Esophagus squamous epithelium (tissue), 5 donors: ENCODE results near the gene PDILT. TPM values are rescaled to one million over a fixed set of nuclear protein-coding genes. Genes with fewer than 3 reads are reported as not detected.

ENCODE experiments used
- DNase-seq: peaks from one replicate; lab custom pipeline; 2025; lab: John Stamatoyannopoulos, UW
- H3K27ac ChIP-seq, 4 donors: fragments of 200-600 bp; sonication (generic); one replicate each; pipeline ENCODE4 v1.5.1; 2016 to 2019; ENCODE audit warnings: mild to moderate bottlenecking in 1 of 4
- H3K27me3 ChIP-seq, 4 donors: fragments of 200-600 bp; sonication (generic); 1 replicate in 3 of 4; 2 replicates in 1 of 4; pipeline versions ENCODE4 v1.5.1 to v1.6.0; 2017 to 2021; ENCODE audit warnings: antibody characterized with exemption in 1 of 4
- H3K36me3 ChIP-seq, 3 donors: fragments of 200-600 bp; sonication (generic); one replicate each; pipeline ENCODE4 v1.5.1; 2016 to 2019
- H3K4me1 ChIP-seq, 3 donors: fragments of 200-600 bp; sonication (generic); one replicate each; pipeline ENCODE4 v1.5.1; 2017 to 2019
- H3K4me3 ChIP-seq, 4 donors: fragments of 200-600 bp; sonication (generic); 1 replicate in 3 of 4; 2 replicates in 1 of 4; pipeline ENCODE4 v1.5.1; 2016 to 2019; ENCODE audit warnings: mild to moderate bottlenecking in 2 of 4, moderate library complexity in 1 of 4
- H3K9me3 ChIP-seq, 3 donors: fragments of 200-600 bp; sonication (generic); one replicate each; pipeline ENCODE4 v1.5.1; 2016 to 2019
- POLR2A ChIP-seq, 4 donors: fragments of 450-650 bp; IDR thresholded peaks; one replicate each; pipeline ENCODE4 v1.6.1; 2017; ENCODE audit warnings: antibody characterized with exemption in 4 of 4, mild to moderate bottlenecking in 4 of 4, moderate library complexity in 3 of 4
- WGBS, 2 donors: methylation state at CpG; one replicate each; pipeline ENCODE4 v1.1.5; 2018; 5-methylcytosine and 5-hydroxymethylcytosine counted together
- intact Hi-C: fragments of 100-400 bp; cut with DNase I; formaldehyde crosslinking; loops from one replicate; pipeline ENCODE4 v1.15.0; 2022
- total RNA-seq, 4 donors: library from RNA; depleted of rRNA; stranded (reverse); fragments of >200 nt; gene quantifications; one replicate each; pipeline ENCODE4 v1.1.0, GENCODE V29; 2016
- TF ChIP-seq, protein P1 (sequence below), 6 experiments: fragments of 450-650 bp in 4 of 6; fragments of 200-600 bp in 2 of 6; sonication (generic) in 2 of 6; IDR thresholded peaks; one replicate each; pipeline ENCODE4 v1.5.1; 2016 to 2019; ENCODE audit warnings: antibody characterized with exemption in 6 of 6, mild to moderate bottlenecking in 4 of 6, moderate library complexity in 4 of 6
- donor health status: DM: yes; HTN: yes; CAD: no.

The PDILT gene
- total RNA-seq, 4 donors from 2014 or later, result not detected

GRCh38 chr16:20349615-20350014 is 54.9 kb downstream of the PDILT start:
- TF ChIP-seq POLR2A (IDR thresholded peaks at IDR 0.05), result no peak
- TF ChIP-seq, protein P1, sequence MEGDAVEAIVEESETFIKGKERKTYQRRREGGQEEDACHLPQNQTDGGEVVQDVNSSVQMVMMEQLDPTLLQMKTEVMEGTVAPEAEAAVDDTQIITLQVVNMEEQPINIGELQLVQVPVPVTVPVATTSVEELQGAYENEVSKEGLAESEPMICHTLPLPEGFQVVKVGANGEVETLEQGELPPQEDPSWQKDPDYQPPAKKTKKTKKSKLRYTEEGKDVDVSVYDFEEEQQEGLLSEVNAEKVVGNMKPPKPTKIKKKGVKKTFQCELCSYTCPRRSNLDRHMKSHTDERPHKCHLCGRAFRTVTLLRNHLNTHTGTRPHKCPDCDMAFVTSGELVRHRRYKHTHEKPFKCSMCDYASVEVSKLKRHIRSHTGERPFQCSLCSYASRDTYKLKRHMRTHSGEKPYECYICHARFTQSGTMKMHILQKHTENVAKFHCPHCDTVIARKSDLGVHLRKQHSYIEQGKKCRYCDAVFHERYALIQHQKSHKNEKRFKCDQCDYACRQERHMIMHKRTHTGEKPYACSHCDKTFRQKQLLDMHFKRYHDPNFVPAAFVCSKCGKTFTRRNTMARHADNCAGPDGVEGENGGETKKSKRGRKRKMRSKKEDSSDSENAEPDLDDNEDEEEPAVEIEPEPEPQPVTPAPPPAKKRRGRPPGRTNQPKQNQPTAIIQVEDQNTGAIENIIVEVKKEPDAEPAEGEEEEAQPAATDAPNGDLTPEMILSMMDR (IDR thresholded peaks at IDR 0.05), result no peak
- Histone ChIP-seq H3K4me3 (no peak overlapping the region), H3K36me3 (no peaks in the 10 kb centered on the region), H3K9me3 (no peaks in the 10 kb centered on the region), H3K27ac (no peak overlapping the region), H3K27me3 (peaks cover 0 to 30% (median 0%) of the 10 kb centered on the region in 4 donors), H3K4me1 (peaks cover 0 to 9% (median 0%) of the 10 kb centered on the region in 3 donors)
- intact Hi-C loops, result no loop called here
- WGBS, 2 donors, result 76 to 78% methylated on average over 6 of the region's 6 CpGs
- no peak for DNase-seq

DNA sequence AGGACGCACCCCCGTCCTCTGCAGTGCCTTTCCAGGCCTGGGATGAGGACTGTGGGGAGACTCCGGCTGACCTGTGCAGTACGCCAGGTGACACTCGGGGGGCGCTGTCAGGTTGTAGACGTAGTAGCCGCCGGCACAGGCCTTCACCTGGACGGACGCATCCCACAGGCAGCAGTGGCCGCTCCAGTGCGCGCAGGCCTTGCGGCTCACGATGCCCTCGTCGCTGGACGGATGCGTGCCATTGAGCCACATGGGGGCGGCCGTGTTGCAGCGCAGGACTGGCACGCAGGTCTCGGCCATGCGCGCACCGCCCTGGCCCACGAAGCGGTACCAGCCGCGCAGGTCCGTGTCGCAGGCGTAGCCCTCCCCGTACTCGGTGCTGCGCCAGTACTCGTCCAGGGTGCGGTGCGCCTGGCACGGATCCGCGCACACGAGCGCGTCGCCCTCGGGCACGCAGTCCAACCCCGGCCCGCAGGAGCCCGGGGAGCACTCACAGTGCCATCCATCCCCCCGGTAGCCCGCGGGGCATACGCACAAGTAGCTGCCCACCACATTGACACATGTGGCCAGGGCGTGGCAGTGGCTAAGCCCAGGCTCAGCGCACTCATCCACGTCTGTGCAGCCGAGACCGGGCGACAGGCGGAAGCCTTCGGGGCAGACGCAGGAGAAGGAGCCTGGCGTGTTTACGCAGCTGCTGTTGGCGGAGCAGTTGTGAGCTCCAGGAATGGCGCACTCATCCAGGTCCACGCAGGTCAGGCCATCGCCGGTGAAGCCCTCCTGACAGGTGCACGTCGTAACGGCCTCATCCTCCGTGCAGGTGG is 56.0 kb downstream of the PDILT start:
- no peak for DNase-seq
- intact Hi-C loops, result no loop called here
- no peak for TF ChIP-seq POLR2A (IDR thresholded peaks at IDR 0.05)
- TF ChIP-seq, protein P1 (IDR thresholded peaks at IDR 0.05), result no peak
- Histone ChIP-seq H3K36me3 (no peaks in the 10 kb centered on the region), H3K27me3 (peaks cover 0 to 30% (median 0%) of the 10 kb centered on the region in 4 donors), H3K4me1 (peaks cover 0 to 9% (median 0%) of the 10 kb centered on the region in 3 donors), H3K27ac (no peak overlapping the region), H3K9me3 (no peaks in the 10 kb centered on the region), H3K4me3 (no peak overlapping the region)
- WGBS, 2 donors, result 21 to 29% methylated on average over 9 to 40 of the region's 77 CpGs

DNA sequence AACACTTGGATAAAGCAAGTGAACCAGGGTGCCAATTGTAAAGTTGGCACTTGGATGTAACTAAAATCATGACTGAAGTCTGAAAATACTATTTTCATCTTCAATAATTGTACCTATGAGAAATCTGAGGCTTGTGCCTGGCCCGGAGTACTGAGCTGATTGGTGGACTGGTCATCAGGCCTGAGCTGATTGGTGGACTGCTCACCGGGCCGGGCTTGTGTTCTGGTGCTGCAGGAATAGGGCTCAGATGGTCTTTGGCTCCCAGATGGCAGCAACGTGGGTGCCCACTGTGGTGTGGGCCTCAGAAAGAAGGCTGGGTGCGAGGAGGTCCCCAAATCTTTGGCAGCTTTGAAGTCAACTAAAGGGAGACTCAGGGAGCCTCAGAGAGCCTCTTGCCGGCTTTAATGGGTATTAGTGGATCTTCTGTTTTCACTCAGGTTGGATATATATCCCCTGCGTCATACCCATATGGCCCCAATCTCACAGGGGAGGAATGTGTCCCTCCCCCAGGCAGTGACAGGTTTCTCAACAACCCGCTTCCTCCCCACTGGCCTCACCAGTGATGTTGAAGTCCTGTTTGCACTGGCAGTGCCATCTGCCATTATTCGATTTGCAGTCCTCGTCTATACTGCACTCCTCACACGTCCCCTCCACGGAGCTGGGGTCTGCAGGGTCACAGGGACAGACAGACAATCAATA is 56.7 kb downstream of the PDILT start:
- peaks cover 0 to 30% (median 0%) of the 10 kb centered on the region in 4 donors for H3K27me3 ChIP-seq
- 60 to 62% methylated on average over 9 to 11 of the region's 12 CpGs for WGBS, 2 donors
- no peak overlapping the region for H3K27ac ChIP-seq
- peaks cover 0 to 9% (median 0%) of the 10 kb centered on the region in 3 donors for H3K4me1 ChIP-seq
- H3K4me3 ChIP-seq, result no peak overlapping the region
- H3K9me3 ChIP-seq, result no peaks in the 10 kb centered on the region
- no peak for DNase-seq
- H3K36me3 ChIP-seq, result no peaks in the 10 kb centered on the region
- intact Hi-C loops, result no loop called here
- TF ChIP-seq POLR2A (IDR thresholded peaks at IDR 0.05), result no peak
- TF ChIP-seq, protein P1 (IDR thresholded peaks at IDR 0.05), result no peak

DNA sequence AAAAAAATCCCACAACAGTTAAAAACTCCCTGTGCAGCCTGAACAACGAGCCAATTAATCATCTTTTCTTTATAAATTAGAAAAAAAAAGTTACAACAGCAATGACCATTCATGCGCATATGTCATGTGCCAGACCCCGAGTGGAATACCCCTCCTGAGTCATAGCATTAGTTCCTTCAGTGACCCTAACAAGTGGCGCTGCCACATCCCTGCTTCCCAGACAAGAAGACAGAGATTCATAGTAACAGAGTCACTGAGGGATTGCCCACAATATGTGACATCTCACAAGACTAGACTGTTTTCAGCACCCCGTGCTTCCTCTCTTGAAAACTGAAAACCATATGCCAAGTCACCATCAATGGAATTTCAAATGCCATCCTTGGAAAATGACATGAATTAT is 59.9 kb downstream of the PDILT start:
- H3K36me3 ChIP-seq, result no peaks in the 10 kb centered on the region
- peaks cover 0 to 30% (median 0%) of the 10 kb centered on the region in 4 donors for H3K27me3 ChIP-seq
- H3K9me3 ChIP-seq, result no peaks in the 10 kb centered on the region
- H3K4me1 ChIP-seq, result peaks cover 0 to 9% (median 0%) of the 10 kb centered on the region in 3 donors
- DNase-seq, result no peak
- TF ChIP-seq, protein P1 (IDR thresholded peaks at IDR 0.05), result no peak
- no peak for TF ChIP-seq POLR2A (IDR thresholded peaks at IDR 0.05)
- H3K4me3 ChIP-seq, result no peak overlapping the region
- WGBS, 2 donors, result 49 to 66% methylated on average over 5 of the region's 5 CpGs
- H3K27ac ChIP-seq, result no peak overlapping the region
- intact Hi-C loops, result no loop called here

DNA sequence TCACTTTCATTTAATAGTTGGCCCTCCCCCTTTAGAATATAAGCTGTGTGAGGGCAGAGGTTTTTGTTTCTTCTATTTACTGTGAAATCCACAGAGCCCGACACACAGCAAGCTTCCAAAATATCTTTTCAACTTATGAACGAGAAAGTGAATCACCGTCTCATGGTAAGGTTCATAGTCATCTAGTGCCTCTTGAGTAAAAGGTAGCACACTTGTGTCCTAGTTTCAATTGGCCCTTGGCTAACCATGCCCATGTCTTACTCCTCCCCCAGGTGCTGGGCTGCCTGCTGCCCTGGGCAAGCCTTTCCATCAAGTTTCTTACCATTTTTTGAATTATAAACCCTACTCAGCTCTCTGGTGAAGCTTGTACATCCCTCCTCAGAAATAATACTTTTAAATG is 64.8 kb downstream of the PDILT start:
- intact Hi-C loops, result no loop called here
- no peak overlapping the region for H3K27ac ChIP-seq
- H3K4me1 ChIP-seq, result no peaks in the 10 kb centered on the region
- H3K4me3 ChIP-seq, result no peak overlapping the region
- TF ChIP-seq POLR2A (IDR thresholded peaks at IDR 0.05), result no peak
- TF ChIP-seq, protein P1 (IDR thresholded peaks at IDR 0.05), result no peak
- no peak for DNase-seq
- H3K27me3 ChIP-seq, result peaks cover 0 to 24% (median 0%) of the 10 kb centered on the region in 4 donors
- no peaks in the 10 kb centered on the region for H3K36me3 ChIP-seq
- WGBS, 2 donors, result 84 to 86% methylated on average over 3 of the region's 3 CpGs
- H3K9me3 ChIP-seq, result no peaks in the 10 kb centered on the region
